GM12878 (cell line): ENCODE data around the gene PRH2. TPM values are rescaled to one million over a fixed set of nuclear protein-coding genes. Genes with fewer than 3 reads are reported as not detected.

Source experiments
- ATAC-seq: fragments of 200-7000 bp; cut with Tn5 transposase; 3 replicates; pipeline ENCODE4 v1.9.1; 2020; ENCODE audit warnings: mild to moderate bottlenecking, moderate library complexity
- BruUV-seq: library from RNA; stranded (reverse); fragments of 400-500 nt; replicated peaks from 2 replicates; lab custom pipeline; 2021; lab: Mats Ljungman, UMichigan
- CTCF ChIA-PET: fragments of 300-600 bp; sonication (Branson Sonifier 250); formaldehyde crosslinking; extraction: SDS; loops from one replicate; lab custom pipeline; 2021; ENCODE audit warnings: inconsistent platforms; lab: Yijun Ruan, JAX
- POLR2A ChIA-PET: fragments of 350-600 bp; formaldehyde crosslinking; extraction: SDS; loops from one replicate; lab custom pipeline; 2021; ENCODE audit warnings: inconsistent platforms; lab: Charles Lee
- RAD21 ChIA-PET: fragments of 300-600 bp; sonication (Branson Sonifier 250); formaldehyde crosslinking; loops from one replicate; lab custom pipeline; 2023; ENCODE audit warnings: antibody characterized with exemption; ENCODE audit not compliant: unreplicated experiment; lab: Charles Lee
- SMC1A ChIA-PET: fragments of 300-600 bp; sonication (Branson Sonifier 250); formaldehyde crosslinking; loops from one replicate; lab custom pipeline; 2023; ENCODE audit not compliant: unreplicated experiment, uncharacterized antibody; lab: Charles Lee
- DNase-seq: peaks from one replicate; pipeline ENCODE4 v3.0.0-alpha.2; 2011; ENCODE audit warnings: low read depth, low spot score
- FAIRE-seq: peaks from 3 replicates; lab custom pipeline; 2011; peaks lifted over from hg19 to GRCh38; lab: Jason Lieb, UNC
- H2AFZ ChIP-seq: 2 replicates; pipeline ENCODE4 v1.6.0; 2011; ENCODE audit warnings: low read depth, low read length, control low read depth; ENCODE audit not compliant: control insufficient read depth
- H3K27ac ChIP-seq: 2 replicates; pipeline ENCODE4 v1.5.1; 2011; ENCODE audit warnings: control low read depth; ENCODE audit not compliant: control insufficient read depth, insufficient read depth
- H3K27me3 ChIP-seq, 2 experiments: replicated peaks in 1 of 2; 2 replicates each; pipeline versions ENCODE4 v1.6.0 to v1.6.1; 2011; ENCODE audit warnings: low read length in 1 of 2; ENCODE audit not compliant: control insufficient read depth in 2 of 2, insufficient read depth in 2 of 2
- H3K36me3 ChIP-seq, 2 experiments: 2 replicates each; pipeline ENCODE4 v1.5.1; 2011; ENCODE audit warnings: low read length in 1 of 2; ENCODE audit not compliant: control insufficient read depth in 2 of 2, insufficient read depth in 2 of 2
- H3K4me1 ChIP-seq: 2 replicates; pipeline ENCODE4 v1.6.1; 2011; ENCODE audit warnings: mild to moderate bottlenecking, low read length, moderate library complexity, mixed read lengths; ENCODE audit not compliant: control insufficient read depth, insufficient read depth
- H3K4me2 ChIP-seq: 2 replicates; pipeline ENCODE4 v1.6.0; 2011; ENCODE audit warnings: control low read depth; ENCODE audit not compliant: control insufficient read depth, insufficient read depth
- H3K4me3 ChIP-seq: fragments of 200-600 bp; sonication (generic); 2 replicates; pipeline ENCODE4 v1.5.1; 2016
- H3K79me2 ChIP-seq: 2 replicates; pipeline ENCODE4 v1.6.0; 2011; ENCODE audit warnings: low read length; ENCODE audit not compliant: control insufficient read depth, insufficient read depth
- H3K9ac ChIP-seq: 2 replicates; pipeline ENCODE4 v1.8.0; 2011; ENCODE audit warnings: low read length, control low read depth, mixed read lengths; ENCODE audit not compliant: control insufficient read depth, insufficient read depth
- H3K9me3 ChIP-seq: replicated peaks from 3 replicates; pipeline ENCODE4 v1.5.1; 2011; ENCODE audit warnings: mild to moderate bottlenecking, low read length; ENCODE audit not compliant: control insufficient read depth, insufficient read depth
- H4K20me1 ChIP-seq: 2 replicates; pipeline ENCODE4 v1.6.0; 2011; ENCODE audit not compliant: control insufficient read depth, insufficient read depth
- BRCA1 ChIP-seq: IDR thresholded peaks from 2 replicates; pipeline ENCODE4 v1.6.1; 2011; ENCODE audit warnings: low read depth, low read length, improper control_type of control experiment
- CBFB ChIP-seq: IDR thresholded peaks from 2 replicates; pipeline ENCODE4 v1.6.1; 2016; ENCODE audit warnings: antibody characterized with exemption, low read depth
- CEBPB ChIP-seq, 2 experiments: fragments of 150-350 bp in 1 of 2; IDR thresholded peaks; 2 replicates each; pipeline ENCODE4 v1.6.1; 2012 to 2014; ENCODE audit warnings: low read depth in 2 of 2, low read length in 2 of 2, borderline replicate concordance in 1 of 2, inconsistent platforms in 1 of 2
- NR2C2 ChIP-seq: IDR thresholded peaks from 2 replicates; pipeline ENCODE4 v1.6.1; 2011; ENCODE audit warnings: borderline replicate concordance, low read depth; ENCODE audit not compliant: control insufficient read depth, insufficient read length
- POLR2AphosphoS5 ChIP-seq: IDR thresholded peaks from 2 replicates; pipeline ENCODE4 v1.6.1; 2011; ENCODE audit warnings: mild to moderate bottlenecking, low read length, inconsistent platforms
- RCOR1 ChIP-seq: conservative IDR thresholded peaks from 2 replicates; pipeline ENCODE4 v1.6.1; 2012; ENCODE audit warnings: low read depth, low read length, improper control_type of control experiment
- RFX5 ChIP-seq: IDR thresholded peaks from 2 replicates; pipeline ENCODE4 v1.6.1; 2011; ENCODE audit warnings: low read depth, low read length, improper control_type of control experiment
- SREBF1 ChIP-seq: IDR thresholded peaks from 2 replicates; pipeline ENCODE4 v1.6.1; 2012; ENCODE audit warnings: mild to moderate bottlenecking, low read length
- SUZ12 ChIP-seq: fragments of 200-600 bp; sonication (generic); IDR thresholded peaks from one replicate; pipeline ENCODE4 v1.6.1; 2018; ENCODE audit warnings: antibody characterized with exemption, mild to moderate bottlenecking; ENCODE audit not compliant: unreplicated experiment
- ZNF24 ChIP-seq: fragments of 450-650 bp; IDR thresholded peaks from 2 replicates; pipeline ENCODE4 v1.6.1; 2017; ENCODE audit warnings: antibody characterized with exemption, mild to moderate bottlenecking
- WGBS: methylation state at CpG from one replicate; pipeline ENCODE4 v1.1.6; 2016; ENCODE audit warnings: low lambda C conversion rate; ENCODE audit not compliant: insufficient replicate concordance, insufficient coverage; ENCODE audit errors: missing lambda C conversion rate; 5-methylcytosine and 5-hydroxymethylcytosine counted together
- in situ Hi-C: fragments of 300-500 bp; cut with MboI; formaldehyde crosslinking; loops from 9 replicates; pipeline ENCODE4 v1.14.3; 2018; ENCODE audit warnings: mixed read lengths
- intact Hi-C: fragments of 100-400 bp; cut with micrococcal nuclease; formaldehyde crosslinking; loops from one replicate; pipeline ENCODE4 v1.14.2; 2022; ENCODE audit not compliant: unreplicated experiment
- polyA plus RNA-seq, 11 experiments: library from polyadenylated mRNA; depleted of rRNA in 4 of 11; unstranded in 6 of 11; stranded (reverse) in 5 of 11; fragments of >200 nt; fragmentation: Nextera tagmentation in 4 of 11; fragmentation: Illumina TruSeq in 1 of 11; extraction: Ambion mirVana in 4 of 11; extraction: Trizol in 1 of 11; gene quantifications; 1 replicate in 1 of 11; 2 replicates in 10 of 11; pipeline versions ENCODE4 v1.2.1 to v1.2.3, GENCODE V29; 2011 to 2016; ENCODE audit warnings: inconsistent platforms in 2 of 11, missing spikeins in 2 of 11, low read depth in 1 of 11
- total RNA-seq, 4 experiments: library from RNA; depleted of rRNA in 3 of 4; stranded (reverse); fragments of >200 nt in 3 of 4; fragmentation: Illumina TruSeq in 1 of 4; extraction: Trizol in 1 of 4; gene quantifications; 2 replicates each; pipeline versions ENCODE4 v1.2.1 to v1.2.3, GENCODE V29; 2013 to 2021
- TF ChIP-seq, protein P1 (sequence below): IDR thresholded peaks from 2 replicates; pipeline ENCODE4 v1.6.1; 2012; ENCODE audit warnings: low read depth, low read length, improper control_type of control experiment
- TF ChIP-seq, protein P2 (sequence below): fragments of 450-650 bp; formaldehyde crosslinking; IDR thresholded peaks from 2 replicates; pipeline ENCODE4 v1.4.0; 2022; ENCODE audit warnings: mild to moderate bottlenecking, moderate library complexity
- TF ChIP-seq, protein P3 (sequence below), 3 experiments: IDR thresholded peaks in 2 of 3; conservative IDR thresholded peaks in 1 of 3; 2 replicates each; pipeline ENCODE4 v1.5.1; 2011; ENCODE audit warnings: low read depth in 3 of 3, low read length in 3 of 3, mild to moderate bottlenecking in 3 of 3, control low read depth in 2 of 3, moderate library complexity in 2 of 3, inconsistent platforms in 1 of 3, mixed read lengths in 1 of 3; ENCODE audit not compliant: control insufficient read depth in 2 of 3, insufficient read depth in 1 of 3; ENCODE audit errors: extremely low read depth in 1 of 3
- TF ChIP-seq, protein P4 (sequence below): fragments of 450-650 bp; IDR thresholded peaks from 2 replicates; pipeline ENCODE4 v1.6.1; 2014; ENCODE audit warnings: mild to moderate bottlenecking

Gene PRH2
- total and polyA plus RNA-seq, 10 of the 15 experiments (the other 5 are each of a cell fraction or from before 2014, with no cell fraction given), result 0.14 to 0.50 TPM; not detected in 8

DNA sequence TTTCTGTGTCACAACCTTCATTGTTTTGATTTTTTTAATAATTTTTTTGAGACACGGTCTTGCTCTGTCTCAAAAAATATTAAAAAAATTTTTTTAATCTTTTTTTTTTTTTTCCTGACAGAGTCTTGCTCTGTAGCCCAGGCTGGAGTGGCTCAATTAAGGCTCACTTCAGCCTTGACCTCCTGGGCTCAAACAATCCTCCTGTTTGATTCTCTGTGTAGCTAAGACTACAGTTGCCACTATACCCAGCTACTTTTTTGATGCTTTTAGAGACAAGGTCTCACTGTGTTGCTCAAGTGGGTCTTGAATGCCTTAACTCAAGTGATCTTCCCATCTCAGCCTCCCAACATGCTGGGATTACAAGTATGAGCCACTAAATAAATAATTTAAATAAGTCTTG, 9.2 kb upstream of the PRH2 start (continued):
- TF ChIP-seq SUZ12, result no peak
- TF ChIP-seq, protein P1, sequence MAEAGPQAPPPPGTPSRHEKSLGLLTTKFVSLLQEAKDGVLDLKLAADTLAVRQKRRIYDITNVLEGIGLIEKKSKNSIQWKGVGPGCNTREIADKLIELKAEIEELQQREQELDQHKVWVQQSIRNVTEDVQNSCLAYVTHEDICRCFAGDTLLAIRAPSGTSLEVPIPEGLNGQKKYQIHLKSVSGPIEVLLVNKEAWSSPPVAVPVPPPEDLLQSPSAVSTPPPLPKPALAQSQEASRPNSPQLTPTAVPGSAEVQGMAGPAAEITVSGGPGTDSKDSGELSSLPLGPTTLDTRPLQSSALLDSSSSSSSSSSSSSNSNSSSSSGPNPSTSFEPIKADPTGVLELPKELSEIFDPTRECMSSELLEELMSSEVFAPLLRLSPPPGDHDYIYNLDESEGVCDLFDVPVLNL, result no peak
- TF ChIP-seq CEBPB (IDR thresholded peaks at IDR 0.05; ENCODE audit: borderline replicate concordance in 1 of 2, low read depth in 2 of 2, low read length in 2 of 2), result no peak

DNA sequence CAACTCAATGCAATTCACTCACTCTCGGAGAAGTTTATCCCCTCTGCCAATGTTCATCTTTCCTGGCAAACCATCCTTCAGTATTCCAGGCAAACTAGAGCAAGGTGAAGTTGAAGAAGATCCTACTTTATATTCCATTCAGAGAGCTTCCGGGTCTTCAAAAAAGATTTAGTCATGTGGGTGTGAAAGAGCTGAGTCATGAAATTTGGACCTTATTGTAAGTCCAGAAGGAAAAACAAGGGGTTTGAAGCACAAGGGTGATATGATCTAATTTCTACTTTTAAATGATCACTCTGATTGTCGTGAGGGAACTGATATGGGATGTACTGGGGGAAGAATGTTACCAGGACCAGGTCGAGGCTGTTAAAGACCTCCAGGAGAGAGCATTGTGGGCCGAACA, 2.8 kb upstream of the PRH2 start:
- H3K9ac ChIP-seq, result no peak overlapping the region
- no TSS peak for BruUV-seq
- H3K79me2 ChIP-seq, result no peaks in the 10 kb centered on the region
- TF ChIP-seq RFX5 (no peak), NR2C2 (no peak), RCOR1 (no peak), POLR2AphosphoS5 (no peak), BRCA1 (no peak), SREBF1 (no peak), CBFB (no peak), ZNF24 (no peak)
- TF ChIP-seq, protein P2, sequence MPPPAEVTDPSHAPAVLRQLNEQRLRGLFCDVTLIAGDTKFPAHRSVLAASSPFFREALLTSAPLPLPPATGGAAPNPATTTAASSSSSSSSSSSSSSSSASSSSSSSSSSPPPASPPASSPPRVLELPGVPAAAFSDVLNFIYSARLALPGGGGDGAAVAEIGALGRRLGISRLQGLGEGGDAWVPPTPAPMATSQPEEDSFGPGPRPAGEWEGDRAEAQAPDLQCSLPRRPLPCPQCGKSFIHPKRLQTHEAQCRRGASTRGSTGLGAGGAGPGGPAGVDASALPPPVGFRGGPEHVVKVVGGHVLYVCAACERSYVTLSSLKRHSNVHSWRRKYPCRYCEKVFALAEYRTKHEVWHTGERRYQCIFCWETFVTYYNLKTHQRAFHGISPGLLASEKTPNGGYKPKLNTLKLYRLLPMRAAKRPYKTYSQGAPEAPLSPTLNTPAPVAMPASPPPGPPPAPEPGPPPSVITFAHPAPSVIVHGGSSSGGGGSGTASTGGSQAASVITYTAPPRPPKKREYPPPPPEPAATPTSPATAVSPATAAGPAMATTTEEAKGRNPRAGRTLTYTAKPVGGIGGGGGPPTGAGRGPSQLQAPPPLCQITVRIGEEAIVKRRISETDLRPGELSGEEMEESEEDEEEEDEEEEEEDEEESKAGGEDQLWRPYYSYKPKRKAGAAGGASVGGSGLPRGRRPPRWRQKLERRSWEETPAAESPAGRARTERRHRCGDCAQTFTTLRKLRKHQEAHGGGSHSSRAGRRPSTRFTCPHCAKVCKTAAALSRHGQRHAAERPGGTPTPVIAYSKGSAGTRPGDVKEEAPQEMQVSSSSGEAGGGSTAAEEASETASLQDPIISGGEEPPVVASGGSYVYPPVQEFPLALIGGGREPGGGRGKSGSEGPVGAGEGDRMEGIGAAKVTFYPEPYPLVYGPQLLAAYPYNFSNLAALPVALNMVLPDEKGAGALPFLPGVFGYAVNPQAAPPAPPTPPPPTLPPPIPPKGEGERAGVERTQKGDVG, result no peak
- TF ChIP-seq, protein P3, sequence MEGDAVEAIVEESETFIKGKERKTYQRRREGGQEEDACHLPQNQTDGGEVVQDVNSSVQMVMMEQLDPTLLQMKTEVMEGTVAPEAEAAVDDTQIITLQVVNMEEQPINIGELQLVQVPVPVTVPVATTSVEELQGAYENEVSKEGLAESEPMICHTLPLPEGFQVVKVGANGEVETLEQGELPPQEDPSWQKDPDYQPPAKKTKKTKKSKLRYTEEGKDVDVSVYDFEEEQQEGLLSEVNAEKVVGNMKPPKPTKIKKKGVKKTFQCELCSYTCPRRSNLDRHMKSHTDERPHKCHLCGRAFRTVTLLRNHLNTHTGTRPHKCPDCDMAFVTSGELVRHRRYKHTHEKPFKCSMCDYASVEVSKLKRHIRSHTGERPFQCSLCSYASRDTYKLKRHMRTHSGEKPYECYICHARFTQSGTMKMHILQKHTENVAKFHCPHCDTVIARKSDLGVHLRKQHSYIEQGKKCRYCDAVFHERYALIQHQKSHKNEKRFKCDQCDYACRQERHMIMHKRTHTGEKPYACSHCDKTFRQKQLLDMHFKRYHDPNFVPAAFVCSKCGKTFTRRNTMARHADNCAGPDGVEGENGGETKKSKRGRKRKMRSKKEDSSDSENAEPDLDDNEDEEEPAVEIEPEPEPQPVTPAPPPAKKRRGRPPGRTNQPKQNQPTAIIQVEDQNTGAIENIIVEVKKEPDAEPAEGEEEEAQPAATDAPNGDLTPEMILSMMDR (IDR thresholded peaks at IDR 0.05 in 2 of 3, conservative IDR thresholded peaks at IDR 0.05 in 1 of 3; ENCODE audit: control insufficient read depth in 2 of 3, extremely low read depth in 1 of 3, insufficient read depth in 1 of 3, low read depth in 3 of 3, low read length in 3 of 3), result no peak
- TF ChIP-seq, protein P4, sequence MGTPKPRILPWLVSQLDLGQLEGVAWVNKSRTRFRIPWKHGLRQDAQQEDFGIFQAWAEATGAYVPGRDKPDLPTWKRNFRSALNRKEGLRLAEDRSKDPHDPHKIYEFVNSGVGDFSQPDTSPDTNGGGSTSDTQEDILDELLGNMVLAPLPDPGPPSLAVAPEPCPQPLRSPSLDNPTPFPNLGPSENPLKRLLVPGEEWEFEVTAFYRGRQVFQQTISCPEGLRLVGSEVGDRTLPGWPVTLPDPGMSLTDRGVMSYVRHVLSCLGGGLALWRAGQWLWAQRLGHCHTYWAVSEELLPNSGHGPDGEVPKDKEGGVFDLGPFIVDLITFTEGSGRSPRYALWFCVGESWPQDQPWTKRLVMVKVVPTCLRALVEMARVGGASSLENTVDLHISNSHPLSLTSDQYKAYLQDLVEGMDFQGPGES, result no peak
- H3K9me3 ChIP-seq, result no peaks in the 10 kb centered on the region
- WGBS, result 74% methylated on average over 5 of the region's 5 CpGs
- no peaks in the 10 kb centered on the region for H3K4me1 ChIP-seq
- H3K27ac ChIP-seq, result no peak overlapping the region
- DNase-seq (no peak), FAIRE-seq (no peak), ATAC-seq (no peak)
- no peak overlapping the region for H3K4me3 ChIP-seq
- ChIA-PET CTCF (interaction anchor here (1.1 kb wide), 1 partner anchor 12 kb away, joined by 3 read pairs; no protein-coding TSS in a partner anchor), POLR2A (no interaction called here), SMC1A (no interaction called here), RAD21 (no interaction called here)
- no peak overlapping the region for H3K4me2 ChIP-seq
- H4K20me1 ChIP-seq, result no peaks in the 10 kb centered on the region
- H2AFZ ChIP-seq, result no peak overlapping the region
- H3K27me3 ChIP-seq, result no peaks in the 10 kb centered on the region
- intact Hi-C loops, result no loop called here
- no peaks in the 10 kb centered on the region for H3K36me3 ChIP-seq
- in situ Hi-C loops, result no loop called here
